ENCODE data around the gene LAIR1. TPM values are rescaled to one million over a fixed set of nuclear protein-coding genes. Genes with fewer than 3 reads are reported as not detected.
A peak's percentile ranks its signal among the peaks of the same experiment; 100 is the strongest.

LAIR1 gene
- total RNA-seq, 1 donor from 2014 or later, result not detected

DNA sequence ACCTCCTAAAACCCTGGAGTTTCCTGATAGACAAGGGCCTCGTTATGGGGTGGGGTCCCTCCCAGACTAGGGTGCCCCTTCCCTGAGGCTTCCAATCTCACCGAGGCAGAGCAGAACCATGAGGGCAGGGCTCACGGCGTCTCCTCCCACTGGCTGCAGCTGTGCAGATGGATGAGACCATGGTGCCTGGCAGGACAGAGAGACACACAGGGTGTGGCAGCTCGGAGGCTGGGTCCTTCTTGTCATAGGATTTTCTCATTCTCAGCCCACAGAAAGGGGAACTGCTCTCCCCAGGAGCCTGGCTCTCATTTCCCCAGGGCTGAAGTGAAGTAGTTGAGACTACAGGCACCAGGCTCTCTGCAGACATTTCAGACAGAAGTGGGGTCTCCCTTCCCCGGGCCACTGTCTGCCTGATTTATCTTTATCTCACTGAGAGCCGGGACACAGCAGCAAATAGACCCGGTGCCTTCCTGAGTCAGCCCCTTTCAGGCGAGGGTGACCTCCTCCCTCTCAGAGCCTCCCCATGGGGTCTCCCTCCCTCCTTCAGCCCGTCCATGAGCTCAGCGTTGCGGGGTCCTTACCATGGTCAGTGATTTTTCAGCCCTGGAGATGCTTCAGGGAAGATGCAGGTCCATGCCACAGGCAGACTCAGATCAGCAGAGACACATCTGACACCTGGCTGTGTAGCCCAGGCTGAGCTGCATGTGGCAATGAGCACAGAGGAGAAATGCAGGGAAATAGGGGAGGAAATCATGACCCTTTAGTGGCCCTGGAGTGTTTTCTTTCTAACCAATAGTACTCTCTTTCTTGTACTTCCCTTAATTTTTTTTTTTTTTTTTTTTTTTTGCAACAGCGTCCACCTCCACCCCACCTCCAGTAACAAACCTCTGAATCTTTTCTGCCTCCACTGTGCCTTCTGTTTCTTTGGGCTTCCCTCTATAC, 52.0 kb downstream of the LAIR1 start, which contains the start of gene LILRA5:
TSS of gene LILRA5 (minus strand) at position 731 of the 942 bp plus-strand sequence. CDS start at position 584, 147 bp downstream.
- H3K27ac Mint-ChIP-seq (ENCODE audit: unreplicated experiment), result no peak within 1 kb of the TSS
- no peaks in the 10 kb centered on the region for H3K4me1 Mint-ChIP-seq (ENCODE audit: low read depth)
- no peaks in the 10 kb centered on the region for H3K36me3 Mint-ChIP-seq (ENCODE audit: low read depth)
- H3K4me3 Mint-ChIP-seq (ENCODE audit: unreplicated experiment), result no peak within 1 kb of the TSS
- no peak for TF ChIP-seq CTCF (IDR thresholded peaks at IDR 0.05)
- DNase-seq (ENCODE audit: low spot score), result no peak
- H3K9me3 Mint-ChIP-seq (ENCODE audit: low read depth), result no peaks in the 10 kb centered on the region
- H3K27me3 Mint-ChIP-seq (ENCODE audit: low read depth), result peaks cover 12% of the 10 kb centered on the region

- Mint-ChIP-seq H3K27ac (ENCODE audit: unreplicated experiment) (no peak overlapping the region), H3K4me1 (ENCODE audit: low read depth) (no peaks in the 10 kb centered on the region), H3K9me3 (ENCODE audit: low read depth) (no peaks in the 10 kb centered on the region), H3K4me3 (ENCODE audit: unreplicated experiment) (no peak overlapping the region), H3K27me3 (ENCODE audit: low read depth) (peaks cover 12% of the 10 kb centered on the region), H3K36me3 (ENCODE audit: low read depth) (no peaks in the 10 kb centered on the region)
- TF ChIP-seq CTCF (IDR thresholded peaks at IDR 0.05), result no peak
- DNase-seq (ENCODE audit: low spot score), result no peak
These were observed 52.7 kb downstream of the LAIR1 start for GRCh38 chr19:54312011-54312410.

DNA sequence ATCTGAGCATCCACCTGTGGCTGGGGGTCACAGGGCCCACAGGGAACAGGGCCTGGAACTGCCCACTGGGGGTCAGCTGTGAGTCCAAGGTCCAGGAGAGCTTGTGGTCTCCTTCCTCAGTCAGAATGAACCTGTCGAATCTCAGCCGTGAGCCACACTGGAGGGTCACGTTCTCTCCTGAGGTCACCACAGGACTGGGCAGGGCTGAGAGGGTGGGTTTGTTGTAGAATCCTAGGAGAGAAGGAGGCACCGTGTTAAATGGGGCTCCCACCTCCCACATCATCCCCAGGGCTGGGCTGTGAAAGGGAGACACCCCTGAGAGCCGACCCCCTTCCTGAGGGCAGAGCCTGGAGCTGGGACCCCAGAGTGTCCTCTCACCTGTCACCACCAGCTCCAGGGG, 53.2 kb downstream of the LAIR1 start:
- Mint-ChIP-seq H3K27ac (ENCODE audit: unreplicated experiment) (no peak overlapping the region), H3K9me3 (ENCODE audit: low read depth) (no peaks in the 10 kb centered on the region)

GRCh38 chr19:54310543-54310942, 54.2 kb downstream of the LAIR1 start:
- Mint-ChIP-seq H3K4me1 (ENCODE audit: low read depth) (no peaks in the 10 kb centered on the region), H3K27me3 (ENCODE audit: low read depth) (peaks cover 9% of the 10 kb centered on the region), H3K36me3 (ENCODE audit: low read depth) (no peaks in the 10 kb centered on the region), H3K9me3 (ENCODE audit: low read depth) (no peaks in the 10 kb centered on the region), H3K4me3 (ENCODE audit: unreplicated experiment) (no peak overlapping the region), H3K27ac (ENCODE audit: unreplicated experiment) (no peak overlapping the region)
- TF ChIP-seq CTCF (IDR thresholded peaks at IDR 0.05), result no peak
- DNase-seq (ENCODE audit: low spot score), result peak; percentile 30

More for the DNA sequence above, 53.2 kb downstream of the LAIR1 start:
- no peak overlapping the region for H3K4me3 Mint-ChIP-seq (ENCODE audit: unreplicated experiment)
- H3K36me3 Mint-ChIP-seq (ENCODE audit: low read depth), result no peaks in the 10 kb centered on the region
- H3K4me1 Mint-ChIP-seq (ENCODE audit: low read depth), result no peaks in the 10 kb centered on the region
- peaks cover 12% of the 10 kb centered on the region for H3K27me3 Mint-ChIP-seq (ENCODE audit: low read depth)
- no peak for DNase-seq (ENCODE audit: low spot score)
- TF ChIP-seq CTCF (IDR thresholded peaks at IDR 0.05), result no peak

- TF ChIP-seq CTCF (IDR thresholded peaks at IDR 0.05), result no peak
- peaks cover 2% of the 10 kb centered on the region for H3K9me3 Mint-ChIP-seq (ENCODE audit: low read depth)
- H3K27me3 Mint-ChIP-seq (ENCODE audit: low read depth), result peaks cover 9% of the 10 kb centered on the region
These were observed 54.9 kb downstream of the LAIR1 start for GRCh38 chr19:54309811-54310210.

More at GRCh38 chr19:54309811-54310210, 54.9 kb downstream of the LAIR1 start:
- H3K27ac Mint-ChIP-seq (ENCODE audit: unreplicated experiment), result no peak overlapping the region
- no peaks in the 10 kb centered on the region for H3K4me1 Mint-ChIP-seq (ENCODE audit: low read depth)
- H3K4me3 Mint-ChIP-seq (ENCODE audit: unreplicated experiment), result no peak overlapping the region
- no peaks in the 10 kb centered on the region for H3K36me3 Mint-ChIP-seq (ENCODE audit: low read depth)
- DNase-seq (ENCODE audit: low spot score), result no peak
